GM12864 (cell line): Measurements from ENCODE around the gene RPUSD1.

Experiments
- DNase-seq: peaks from one replicate; pipeline ENCODE4 v3.0.0-alpha.2; 2011; ENCODE audit warnings: low read depth
- H3K4me3 ChIP-seq: 2 replicates; pipeline ENCODE4 v1.5.1; 2011; ENCODE audit warnings: mild to moderate bottlenecking, low read depth, low read length, control low read depth
- CTCF ChIP-seq: IDR thresholded peaks from 2 replicates; pipeline ENCODE4 v1.5.1; 2011; ENCODE audit warnings: low read depth, mild to moderate bottlenecking, moderate library complexity, low read length, control low read depth, inconsistent platforms; ENCODE audit errors: missing control alignments

The RPUSD1 gene

GRCh38 chr16:770411-770810, 17.8 kb downstream of the RPUSD1 start:
- TF ChIP-seq CTCF: no peak
- no peak for DNase-seq
- H3K4me3 ChIP-seq: no peak overlapping the region

DNA sequence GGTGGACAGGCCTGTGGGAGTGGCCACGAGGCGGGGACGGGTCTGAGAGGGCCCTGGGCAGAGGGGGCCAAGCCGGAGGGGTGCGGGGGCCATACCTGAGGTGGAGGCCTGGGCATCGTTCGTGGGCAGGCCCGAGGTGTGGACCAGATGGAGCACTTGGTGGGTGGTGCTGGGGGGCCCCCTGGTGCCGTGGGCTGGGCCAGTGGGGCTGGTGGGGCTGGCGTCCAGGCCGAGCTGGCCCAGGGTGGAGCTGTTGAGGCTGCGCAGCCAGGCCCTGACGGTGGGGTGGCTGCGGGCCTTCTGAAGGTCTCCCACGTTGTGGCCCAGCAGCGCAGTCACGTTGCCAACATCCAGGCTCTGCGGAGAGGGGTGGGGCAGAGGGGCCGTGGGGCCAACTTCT, 18.2 kb downstream of the RPUSD1 start:
- TF ChIP-seq CTCF: no peak
- no peak for DNase-seq
- H3K4me3 ChIP-seq: no peak overlapping the region

GRCh38 chr16:769184-769784, 18.9 kb downstream of the RPUSD1 start:
- H3K4me3 ChIP-seq: no peak overlapping the region
- TF ChIP-seq CTCF: no peak
- no peak for DNase-seq

DNA sequence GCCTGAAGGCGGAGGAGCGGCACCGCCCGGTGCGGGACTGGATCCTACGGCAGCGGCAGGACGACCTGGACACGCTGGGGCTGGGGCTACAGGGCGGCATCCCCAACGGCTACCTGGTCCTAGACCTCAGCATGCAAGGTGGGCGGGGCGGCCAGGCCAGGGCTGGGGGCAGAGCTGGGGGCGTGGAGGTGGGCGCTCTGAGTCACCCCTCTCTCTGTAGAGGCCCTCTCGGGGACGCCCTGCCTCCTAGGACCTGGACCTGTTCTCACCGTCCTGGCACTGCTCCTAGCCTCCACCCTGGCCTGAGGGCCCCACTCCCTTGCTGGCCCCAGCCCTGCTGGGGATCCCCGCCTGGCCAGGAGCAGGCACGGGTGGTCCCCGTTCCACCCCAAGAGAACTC, 19.8 kb downstream of the RPUSD1 start:
- no peak overlapping the region for H3K4me3 ChIP-seq
- TF ChIP-seq CTCF: no peak
- no peak for DNase-seq

- DNase-seq: no peak
- no peak for TF ChIP-seq CTCF
- H3K4me3 ChIP-seq: no peak overlapping the region
Observed at GRCh38 chr16:767743-768235, 20.4 kb downstream of the RPUSD1 start.

- TF ChIP-seq CTCF: no peak
- DNase-seq: no peak
- H3K4me3 ChIP-seq: no peak overlapping the region
Observed at GRCh38 chr16:766820-767640, 21.2 kb downstream of the RPUSD1 start.
